GM19239 (cell line): ENCODE results near the gene HMCES.
"Not testable (repeated sequence)": the region's sequence is repeated elsewhere in the genome, so short reads cannot be mapped to it uniquely, and the experiment has no call there.

Experiments used
- DNase-seq: peaks from one replicate; pipeline ENCODE4 v3.0.0; 2011; ENCODE audit warnings: low spot score; ENCODE audit not compliant: insufficient read length
- FAIRE-seq: peaks from 2 replicates; lab custom pipeline; 2011; peaks lifted over from hg19 to GRCh38; lab: Jason Lieb, UNC

Gene HMCES

GRCh38 chr3:129343643-129344360 lies 65.1 kb downstream of the HMCES start:
- FAIRE-seq: no peak
- DNase-seq: no peak

- no peak for DNase-seq
- no peak for FAIRE-seq
These were observed 66.0 kb downstream of the HMCES start for GRCh38 chr3:129344540-129345220.

GRCh38 chr3:129345281-129345680 lies 66.6 kb downstream of the HMCES start:
- DNase-seq (no peak), FAIRE-seq (no peak)

DNA sequence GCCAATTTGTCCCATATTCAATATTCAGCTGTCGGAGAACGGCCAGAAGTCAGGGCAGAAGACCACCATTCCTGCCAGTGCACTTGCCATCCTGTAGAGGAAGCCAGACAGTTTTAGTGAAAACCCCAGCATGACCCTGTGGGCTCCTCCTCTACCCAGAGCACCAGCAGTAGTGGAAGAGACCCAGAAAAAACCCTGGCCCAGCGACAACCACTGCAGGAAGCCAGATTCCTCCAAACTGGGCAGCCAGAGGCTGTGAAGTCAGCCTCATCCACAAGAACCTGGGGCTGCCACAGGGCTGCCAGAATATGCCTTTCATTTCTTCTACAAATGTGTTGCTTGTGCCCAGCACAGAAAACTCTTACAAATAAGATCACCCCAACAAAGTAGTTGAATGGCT lies 67.3 kb downstream of the HMCES start:
- FAIRE-seq (no peak), DNase-seq (no peak)

DNA sequence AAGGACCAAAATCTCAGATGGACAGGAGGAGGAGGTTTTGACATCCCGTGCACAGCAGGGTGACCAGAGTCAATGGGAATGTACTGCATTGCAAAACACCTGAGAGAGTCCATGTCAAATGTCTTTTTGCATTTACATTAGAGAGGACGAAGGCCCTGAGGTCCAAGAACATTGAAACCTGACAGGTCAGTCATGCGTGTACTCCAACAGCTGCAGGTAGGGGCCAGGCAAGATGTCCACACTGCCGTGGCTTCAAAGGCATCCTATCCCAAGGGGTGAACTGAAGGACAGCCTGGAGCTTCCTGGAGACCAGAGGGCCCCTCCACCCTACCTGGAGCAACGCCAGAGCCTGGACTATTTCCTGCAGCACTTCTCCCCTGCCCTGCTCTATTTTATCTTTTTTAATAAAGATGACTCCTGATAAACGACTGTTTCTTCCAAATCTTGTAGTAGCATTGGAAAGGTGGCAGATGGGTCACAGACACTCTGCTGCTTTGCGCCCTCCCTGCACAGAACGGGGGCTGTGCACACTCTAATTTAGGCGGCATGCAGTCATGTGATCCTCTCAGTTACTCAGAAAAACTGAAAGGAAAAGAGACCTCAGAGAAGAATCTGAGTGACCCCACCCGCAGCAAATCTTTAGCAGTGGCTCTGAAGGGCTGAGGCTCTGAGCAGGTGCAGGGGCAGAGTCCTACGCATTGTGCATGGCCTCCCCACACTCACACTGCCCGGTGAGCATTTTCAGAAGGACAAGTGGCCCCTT lies 68.2 kb downstream of the HMCES start:
- DNase-seq (no peak), FAIRE-seq (no peak)

DNA sequence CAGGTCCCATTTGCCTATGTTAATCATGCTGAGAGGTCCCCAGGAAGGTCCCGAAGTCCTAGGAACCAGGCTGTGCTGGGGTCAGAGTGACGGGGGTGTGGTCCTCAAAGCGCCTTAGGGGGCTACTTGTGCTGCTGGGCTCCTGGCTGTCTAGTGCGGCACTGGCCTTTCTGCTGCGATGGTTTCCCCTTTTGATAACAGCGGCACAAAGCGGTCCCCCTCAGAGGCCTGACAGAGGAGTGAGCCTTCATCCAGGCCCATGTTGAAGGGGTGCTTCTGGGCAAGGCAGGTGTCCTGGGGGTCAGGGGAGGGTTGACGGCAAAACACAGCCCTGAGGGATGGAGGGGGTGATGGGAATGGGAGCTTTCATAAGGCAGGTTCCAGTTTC lies 68.8 kb downstream of the HMCES start:
- DNase-seq (no peak), FAIRE-seq (no peak)

GRCh38 chr3:129348734-129349133 lies 70.1 kb downstream of the HMCES start:
- DNase-seq (no peak), FAIRE-seq (no peak)

DNA sequence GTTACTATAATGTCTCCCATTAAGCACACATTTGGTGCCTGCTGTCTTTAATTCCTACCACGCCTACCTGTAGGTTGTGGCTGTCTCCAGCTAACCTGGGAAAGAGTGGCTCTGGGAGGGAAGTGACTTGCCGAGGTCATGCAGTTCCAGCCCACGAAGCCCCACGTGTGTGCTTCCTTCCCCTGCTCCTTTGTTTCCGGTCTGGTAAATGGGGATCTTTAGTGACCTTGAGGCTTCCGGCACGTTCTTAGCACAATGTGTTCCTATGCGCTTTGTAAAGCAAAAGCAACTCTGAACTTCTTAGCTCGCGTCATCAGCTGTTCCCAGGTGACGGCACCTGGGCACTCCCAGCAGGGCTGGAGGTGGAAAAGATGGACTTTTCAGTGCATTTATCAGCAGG lies 70.5 kb downstream of the HMCES start:
- not testable (repeated sequence) for FAIRE-seq, DNase-seq

DNA sequence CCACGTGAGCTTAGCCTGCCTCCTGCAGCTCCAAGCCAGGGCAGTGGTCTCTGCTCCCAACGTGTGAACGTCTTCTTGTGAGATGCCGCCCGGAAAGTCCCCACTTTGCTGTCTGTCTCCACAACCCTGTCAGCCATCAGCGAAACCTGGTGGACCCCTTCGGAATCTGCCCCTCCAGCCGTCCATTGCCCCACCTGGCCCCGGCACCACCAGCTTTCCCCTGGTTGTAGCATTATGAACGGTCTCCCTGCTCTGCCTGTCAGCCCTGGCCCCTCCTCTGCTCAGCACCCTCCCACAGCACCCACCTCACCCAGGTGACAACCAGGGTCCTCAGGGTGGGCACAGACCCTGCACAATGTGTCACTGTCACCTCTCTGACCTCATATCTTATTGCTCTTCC lies 71.1 kb downstream of the HMCES start:
- FAIRE-seq (no peak), DNase-seq (no peak)

- no peak for DNase-seq
- no peak for FAIRE-seq
These were observed 73.4 kb downstream of the HMCES start for GRCh38 chr3:129352045-129352444.

GRCh38 chr3:129352650-129353588 lies 74.2 kb downstream of the HMCES start:
- FAIRE-seq: no peak

GRCh38 chr3:129353589-129353941 lies 74.9 kb downstream of the HMCES start:
- FAIRE-seq: no peak
- no peak for DNase-seq

More at GRCh38 chr3:129352650-129353588, 74.2 kb downstream of the HMCES start:
- DNase-seq: no peak
